ENCODE measurements around the gene ADGRL3. TPM values are rescaled to one million over a fixed set of nuclear protein-coding genes. Genes with fewer than 3 reads are reported as not detected.

ADGRL3 gene
- total and polyA plus RNA-seq, 7 donors: under 0.01 to 11.9 (median 5.4) TPM

- DNase-seq: no peak
- H3K4me3 ChIP-seq: no peak overlapping the region
- intact Hi-C loops (cut with DNase I): no loop called here
- H3K27me3 ChIP-seq: no peaks in the 10 kb centered on the region
- H3K4me1 ChIP-seq: no peaks in the 10 kb centered on the region
- H3K27ac ChIP-seq: no peak overlapping the region
- no peak for TF ChIP-seq POLR2AphosphoS5 (IDR thresholded peaks at IDR 0.05)
- TF ChIP-seq EP300 (IDR thresholded peaks at IDR 0.05): no peak
- no peak for TF ChIP-seq POLR2A (IDR thresholded peaks at IDR 0.05)
- TF ChIP-seq, protein P1, sequence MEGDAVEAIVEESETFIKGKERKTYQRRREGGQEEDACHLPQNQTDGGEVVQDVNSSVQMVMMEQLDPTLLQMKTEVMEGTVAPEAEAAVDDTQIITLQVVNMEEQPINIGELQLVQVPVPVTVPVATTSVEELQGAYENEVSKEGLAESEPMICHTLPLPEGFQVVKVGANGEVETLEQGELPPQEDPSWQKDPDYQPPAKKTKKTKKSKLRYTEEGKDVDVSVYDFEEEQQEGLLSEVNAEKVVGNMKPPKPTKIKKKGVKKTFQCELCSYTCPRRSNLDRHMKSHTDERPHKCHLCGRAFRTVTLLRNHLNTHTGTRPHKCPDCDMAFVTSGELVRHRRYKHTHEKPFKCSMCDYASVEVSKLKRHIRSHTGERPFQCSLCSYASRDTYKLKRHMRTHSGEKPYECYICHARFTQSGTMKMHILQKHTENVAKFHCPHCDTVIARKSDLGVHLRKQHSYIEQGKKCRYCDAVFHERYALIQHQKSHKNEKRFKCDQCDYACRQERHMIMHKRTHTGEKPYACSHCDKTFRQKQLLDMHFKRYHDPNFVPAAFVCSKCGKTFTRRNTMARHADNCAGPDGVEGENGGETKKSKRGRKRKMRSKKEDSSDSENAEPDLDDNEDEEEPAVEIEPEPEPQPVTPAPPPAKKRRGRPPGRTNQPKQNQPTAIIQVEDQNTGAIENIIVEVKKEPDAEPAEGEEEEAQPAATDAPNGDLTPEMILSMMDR (IDR thresholded peaks at IDR 0.05): no peak
- WGBS, 2 donors: 21 to 56% methylated on average over 1 of the region's 1 CpG
- H3K9me3 ChIP-seq: no peaks in the 10 kb centered on the region
- H3K36me3 ChIP-seq: no peaks in the 10 kb centered on the region
Measured at GRCh38 chr4:61886131-61886530, 686.0 kb downstream of the ADGRL3 start.

DNA sequence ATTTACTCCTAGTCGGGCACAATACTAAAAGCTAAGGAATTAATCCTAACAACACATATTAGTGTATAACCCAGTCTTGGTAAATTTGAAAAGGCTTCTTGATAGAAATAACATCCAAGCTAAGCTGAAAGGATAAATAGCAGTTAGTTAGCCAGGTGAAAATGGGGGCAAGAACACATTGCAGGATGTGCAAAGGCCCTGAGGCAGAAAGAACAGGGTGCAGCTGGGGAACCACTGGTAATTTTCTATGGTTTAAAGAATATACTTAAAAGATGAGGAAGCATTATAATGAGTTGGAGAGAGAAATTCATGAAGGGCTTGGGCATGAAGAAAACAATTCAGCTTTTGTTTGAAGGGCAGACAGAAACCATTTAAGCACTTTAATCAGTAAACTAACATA lies 689.0 kb downstream of the ADGRL3 start:
- no peak overlapping the region for H3K4me3 ChIP-seq
- TF ChIP-seq, protein P1 (IDR thresholded peaks at IDR 0.05): no peak
- TF ChIP-seq POLR2A (IDR thresholded peaks at IDR 0.05): no peak
- TF ChIP-seq EP300 (IDR thresholded peaks at IDR 0.05): no peak
- TF ChIP-seq POLR2AphosphoS5 (IDR thresholded peaks at IDR 0.05): no peak
- no peak for DNase-seq
- no peak overlapping the region for H3K27ac ChIP-seq
- H3K27me3 ChIP-seq: no peaks in the 10 kb centered on the region
- no peaks in the 10 kb centered on the region for H3K9me3 ChIP-seq
- no peaks in the 10 kb centered on the region for H3K4me1 ChIP-seq
- intact Hi-C loops (cut with DNase I): no loop called here
- H3K36me3 ChIP-seq: no peaks in the 10 kb centered on the region
- WGBS, 2 donors: 91 to 92% methylated on average over 1 of the region's 1 CpG

DNA sequence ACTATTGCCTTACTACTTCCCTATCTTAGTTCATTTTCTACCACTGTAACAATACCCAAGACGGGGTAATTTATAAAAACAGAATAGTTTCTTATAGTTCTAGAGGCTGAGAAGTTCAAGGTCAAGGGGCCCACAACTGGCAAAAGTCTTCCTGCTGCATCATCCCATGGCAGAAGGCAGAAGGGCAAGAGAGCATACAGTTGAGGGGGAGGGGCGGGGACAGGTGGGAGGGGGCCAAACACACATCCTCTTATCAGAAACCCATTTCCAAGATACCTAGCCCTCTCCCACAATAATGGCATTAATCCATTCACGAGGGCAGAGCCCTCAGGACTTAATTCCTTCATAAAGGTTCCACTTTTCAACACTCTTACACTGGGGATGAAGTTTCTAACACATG lies 690.2 kb downstream of the ADGRL3 start:
- H3K36me3 ChIP-seq: no peaks in the 10 kb centered on the region
- H3K4me1 ChIP-seq: no peaks in the 10 kb centered on the region
- no peak overlapping the region for H3K4me3 ChIP-seq
- no peaks in the 10 kb centered on the region for H3K9me3 ChIP-seq
- intact Hi-C loops (cut with DNase I): no loop called here
- TF ChIP-seq EP300 (IDR thresholded peaks at IDR 0.05): no peak
- TF ChIP-seq POLR2A (IDR thresholded peaks at IDR 0.05): no peak
- no peak for TF ChIP-seq POLR2AphosphoS5 (IDR thresholded peaks at IDR 0.05)
- TF ChIP-seq, protein P1 (IDR thresholded peaks at IDR 0.05): no peak
- 74 to 79% methylated on average over 3 of the region's 3 CpGs for WGBS, 2 donors
- DNase-seq: no peak
- H3K27me3 ChIP-seq: no peaks in the 10 kb centered on the region
- H3K27ac ChIP-seq: no peak overlapping the region

DNA sequence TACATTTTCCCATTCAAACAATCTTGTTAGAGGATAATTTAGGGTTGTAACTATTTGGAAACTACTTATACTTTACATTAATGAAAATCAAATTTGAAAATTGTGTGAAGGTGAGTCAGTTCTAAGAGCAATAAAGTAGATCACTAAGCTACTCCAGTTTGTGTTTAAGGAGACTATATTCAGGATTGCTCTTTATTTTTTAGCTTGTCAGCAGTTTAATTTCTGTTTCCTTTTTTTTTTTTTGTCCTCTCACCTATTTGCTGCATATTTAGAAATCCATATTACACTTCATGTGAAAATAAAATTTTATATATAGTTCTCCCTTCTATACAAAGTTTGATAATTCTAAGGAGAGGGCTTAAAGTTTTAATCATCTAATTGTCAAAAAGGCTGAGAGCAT lies 691.8 kb downstream of the ADGRL3 start:
- H3K4me3 ChIP-seq: no peak overlapping the region
- intact Hi-C loops (cut with DNase I): no loop called here
- H3K27ac ChIP-seq: no peak overlapping the region
- no peaks in the 10 kb centered on the region for H3K4me1 ChIP-seq
- DNase-seq: no peak
- no peak for TF ChIP-seq POLR2AphosphoS5 (IDR thresholded peaks at IDR 0.05)
- no peak for TF ChIP-seq POLR2A (IDR thresholded peaks at IDR 0.05)
- TF ChIP-seq, protein P1 (IDR thresholded peaks at IDR 0.05): no peak
- no peak for TF ChIP-seq EP300 (IDR thresholded peaks at IDR 0.05)
- H3K36me3 ChIP-seq: no peaks in the 10 kb centered on the region
- H3K9me3 ChIP-seq: no peaks in the 10 kb centered on the region
- H3K27me3 ChIP-seq: no peaks in the 10 kb centered on the region

- Histone ChIP-seq H3K4me1 (no peaks in the 10 kb centered on the region), H3K27me3 (no peaks in the 10 kb centered on the region), H3K9me3 (no peaks in the 10 kb centered on the region), H3K27ac (no peak overlapping the region), H3K36me3 (no peaks in the 10 kb centered on the region), H3K4me3 (no peak overlapping the region)
- WGBS, 2 donors: 84 to 92% methylated on average over 2 of the region's 2 CpGs
- intact Hi-C loops (cut with DNase I): no loop called here
- no peak for DNase-seq
- TF ChIP-seq, protein P1 (IDR thresholded peaks at IDR 0.05): no peak
- TF ChIP-seq POLR2A (IDR thresholded peaks at IDR 0.05) (no peak), POLR2AphosphoS5 (IDR thresholded peaks at IDR 0.05) (no peak), EP300 (IDR thresholded peaks at IDR 0.05) (no peak)
Measured at GRCh38 chr4:61896634-61897033, 696.5 kb downstream of the ADGRL3 start.
